Breast epithelium (tissue), 3 donors: Measurements from ENCODE around the gene AGA.

Experiments
- POLR2A ChIP-seq: fragments of 450-650 bp; IDR thresholded peaks from one replicate; pipeline ENCODE4 v1.6.1; 2016; ENCODE audit warnings: antibody characterized with exemption, mild to moderate bottlenecking, moderate library complexity
- TF ChIP-seq, protein P1 (sequence below), 3 donors: fragments of 450-650 bp; IDR thresholded peaks; one replicate each; pipeline ENCODE4 v1.5.1; 2016 to 2017; ENCODE audit warnings: antibody characterized with exemption in 3 of 3, mild to moderate bottlenecking in 3 of 3, moderate library complexity in 3 of 3

DNA sequence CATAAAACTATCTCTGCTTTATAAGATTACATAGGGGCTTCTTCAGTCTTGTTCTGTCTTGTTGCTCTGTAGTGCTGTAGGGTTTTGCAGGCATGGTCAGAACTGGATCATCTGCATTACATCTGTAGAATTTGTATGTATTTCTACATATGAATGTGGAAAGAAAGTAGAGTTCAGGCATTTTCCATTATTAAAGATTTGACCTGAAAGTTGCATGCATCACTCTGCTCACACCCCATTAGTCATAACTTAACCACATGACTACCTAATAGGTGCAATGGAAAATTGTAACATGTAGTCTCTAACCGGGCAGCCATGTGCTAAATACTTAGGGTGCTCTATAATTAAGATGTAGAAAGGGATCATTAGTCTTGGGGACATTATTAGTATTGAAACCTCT is 45.7 kb upstream of the AGA start:
- TF ChIP-seq, protein P1, sequence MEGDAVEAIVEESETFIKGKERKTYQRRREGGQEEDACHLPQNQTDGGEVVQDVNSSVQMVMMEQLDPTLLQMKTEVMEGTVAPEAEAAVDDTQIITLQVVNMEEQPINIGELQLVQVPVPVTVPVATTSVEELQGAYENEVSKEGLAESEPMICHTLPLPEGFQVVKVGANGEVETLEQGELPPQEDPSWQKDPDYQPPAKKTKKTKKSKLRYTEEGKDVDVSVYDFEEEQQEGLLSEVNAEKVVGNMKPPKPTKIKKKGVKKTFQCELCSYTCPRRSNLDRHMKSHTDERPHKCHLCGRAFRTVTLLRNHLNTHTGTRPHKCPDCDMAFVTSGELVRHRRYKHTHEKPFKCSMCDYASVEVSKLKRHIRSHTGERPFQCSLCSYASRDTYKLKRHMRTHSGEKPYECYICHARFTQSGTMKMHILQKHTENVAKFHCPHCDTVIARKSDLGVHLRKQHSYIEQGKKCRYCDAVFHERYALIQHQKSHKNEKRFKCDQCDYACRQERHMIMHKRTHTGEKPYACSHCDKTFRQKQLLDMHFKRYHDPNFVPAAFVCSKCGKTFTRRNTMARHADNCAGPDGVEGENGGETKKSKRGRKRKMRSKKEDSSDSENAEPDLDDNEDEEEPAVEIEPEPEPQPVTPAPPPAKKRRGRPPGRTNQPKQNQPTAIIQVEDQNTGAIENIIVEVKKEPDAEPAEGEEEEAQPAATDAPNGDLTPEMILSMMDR (IDR thresholded peaks at IDR 0.05), result no peak
- no peak for TF ChIP-seq POLR2A
